Measurements from ENCODE around the gene CRLF3. TPM values are rescaled to one million over a fixed set of nuclear protein-coding genes. Genes with fewer than 3 reads are reported as not detected.
A peak's percentile ranks its signal among the peaks of the same experiment; 100 is the strongest.

CRLF3 gene
- total and polyA plus RNA-seq, 10 of the 15 experiments (the other 5 are each of a cell fraction or from before 2014, with no cell fraction given): 10.0 to 39.2 (median 26.7) TPM

DNA sequence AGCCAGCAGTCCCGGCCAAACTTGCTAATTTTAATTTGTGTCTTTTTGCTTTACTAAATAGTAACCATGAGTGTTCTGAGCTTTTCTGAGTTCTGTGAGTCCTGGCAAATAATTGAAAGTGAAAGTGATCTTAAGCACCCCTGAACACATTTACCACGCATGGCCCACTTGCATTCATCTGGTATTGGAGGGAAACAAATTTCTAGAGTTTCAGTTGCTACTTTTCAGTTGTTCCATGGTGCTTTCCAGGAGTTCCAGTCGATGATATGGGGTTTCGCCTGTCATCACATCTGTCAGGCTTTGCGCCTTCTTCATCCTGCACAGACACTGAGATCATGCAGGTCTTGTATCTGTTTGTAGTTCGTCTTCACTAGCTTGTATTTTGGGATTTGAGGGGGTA lies 44.1 kb downstream of the CRLF3 start (continued):
- TF ChIP-seq, protein P1, sequence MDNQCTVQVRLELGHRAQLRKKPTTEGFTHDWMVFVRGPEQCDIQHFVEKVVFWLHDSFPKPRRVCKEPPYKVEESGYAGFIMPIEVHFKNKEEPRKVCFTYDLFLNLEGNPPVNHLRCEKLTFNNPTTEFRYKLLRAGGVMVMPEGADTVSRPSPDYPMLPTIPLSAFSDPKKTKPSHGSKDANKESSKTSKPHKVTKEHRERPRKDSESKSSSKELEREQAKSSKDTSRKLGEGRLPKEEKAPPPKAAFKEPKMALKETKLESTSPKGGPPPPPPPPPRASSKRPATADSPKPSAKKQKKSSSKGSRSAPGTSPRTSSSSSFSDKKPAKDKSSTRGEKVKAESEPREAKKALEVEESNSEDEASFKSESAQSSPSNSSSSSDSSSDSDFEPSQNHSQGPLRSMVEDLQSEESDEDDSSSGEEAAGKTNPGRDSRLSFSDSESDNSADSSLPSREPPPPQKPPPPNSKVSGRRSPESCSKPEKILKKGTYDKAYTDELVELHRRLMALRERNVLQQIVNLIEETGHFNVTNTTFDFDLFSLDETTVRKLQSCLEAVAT (IDR thresholded peaks at IDR 0.05): no peak
- no peak for TF ChIP-seq ATF7 (IDR thresholded peaks at IDR 0.05; ENCODE audit: low read depth)
- TF ChIP-seq SIN3A (IDR thresholded peaks at IDR 0.05; ENCODE audit: low read depth, low read length): no peak
- TF ChIP-seq, protein P2, sequence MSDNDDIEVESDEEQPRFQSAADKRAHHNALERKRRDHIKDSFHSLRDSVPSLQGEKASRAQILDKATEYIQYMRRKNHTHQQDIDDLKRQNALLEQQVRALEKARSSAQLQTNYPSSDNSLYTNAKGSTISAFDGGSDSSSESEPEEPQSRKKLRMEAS (IDR thresholded peaks at IDR 0.05; ENCODE audit: low read depth, low read length): no peak
- TF ChIP-seq ETV6 (conservative IDR thresholded peaks at IDR 0.05 in 1 of 2, IDR thresholded peaks at IDR 0.05 in 1 of 2; ENCODE audit: borderline replicate concordance in 1 of 2, low read depth in 1 of 2): no peak
- no peak for TF ChIP-seq CBX5 (IDR thresholded peaks at IDR 0.05; ENCODE audit: low read depth)
- TF ChIP-seq NRF1 (conservative IDR thresholded peaks at IDR 0.05; ENCODE audit: low read depth, low read length): no peak
- no peak for TF ChIP-seq TAF1 (IDR thresholded peaks at IDR 0.05; ENCODE audit: borderline replicate concordance, low read depth, low read length)
- no peak for TF ChIP-seq LARP7 (IDR thresholded peaks at IDR 0.05)
- no peak for TF ChIP-seq ZNF217 (IDR thresholded peaks at IDR 0.05)
- TF ChIP-seq RB1 (IDR thresholded peaks at IDR 0.05; ENCODE audit: borderline replicate concordance): no peak
- TF ChIP-seq, protein P3, sequence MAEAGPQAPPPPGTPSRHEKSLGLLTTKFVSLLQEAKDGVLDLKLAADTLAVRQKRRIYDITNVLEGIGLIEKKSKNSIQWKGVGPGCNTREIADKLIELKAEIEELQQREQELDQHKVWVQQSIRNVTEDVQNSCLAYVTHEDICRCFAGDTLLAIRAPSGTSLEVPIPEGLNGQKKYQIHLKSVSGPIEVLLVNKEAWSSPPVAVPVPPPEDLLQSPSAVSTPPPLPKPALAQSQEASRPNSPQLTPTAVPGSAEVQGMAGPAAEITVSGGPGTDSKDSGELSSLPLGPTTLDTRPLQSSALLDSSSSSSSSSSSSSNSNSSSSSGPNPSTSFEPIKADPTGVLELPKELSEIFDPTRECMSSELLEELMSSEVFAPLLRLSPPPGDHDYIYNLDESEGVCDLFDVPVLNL (IDR thresholded peaks at IDR 0.05; ENCODE audit: low read depth, low read length): no peak
- no peak for TF ChIP-seq RBBP5 (conservative IDR thresholded peaks at IDR 0.05)
- TF ChIP-seq POLR2A (IDR thresholded peaks at IDR 0.05; ENCODE audit: low read depth, low read length): no peak
- TF ChIP-seq NR2F1 (conservative IDR thresholded peaks at IDR 0.05): no peak
- peak; percentile 74 for TF ChIP-seq EED (IDR thresholded peaks at IDR 0.05; ENCODE audit: low read depth)
- TF ChIP-seq ZBTB4 (CRISPR knock-in tag; IDR thresholded peaks at IDR 0.05): no peak
- no peak for TF ChIP-seq ESRRA (IDR thresholded peaks at IDR 0.05; ENCODE audit: low read length)
- TF ChIP-seq SMC3 (IDR thresholded peaks at IDR 0.05; ENCODE audit: borderline replicate concordance, low read length): 0 out of 2 replicates have a peak, but pooled peaks have one; percentile 5
- TF ChIP-seq ZNF274 (IDR thresholded peaks at IDR 0.05; ENCODE audit: insufficient read depth, insufficient read length): no peak
- no peak for TF ChIP-seq ZNF384 (IDR thresholded peaks at IDR 0.05; ENCODE audit: borderline replicate concordance, low read depth, low read length)
- no peak for TF ChIP-seq USF1 (IDR thresholded peaks at IDR 0.05; ENCODE audit: borderline replicate concordance, extremely low read length, insufficient read depth, low read depth, low read length)
- TF ChIP-seq, protein P4, sequence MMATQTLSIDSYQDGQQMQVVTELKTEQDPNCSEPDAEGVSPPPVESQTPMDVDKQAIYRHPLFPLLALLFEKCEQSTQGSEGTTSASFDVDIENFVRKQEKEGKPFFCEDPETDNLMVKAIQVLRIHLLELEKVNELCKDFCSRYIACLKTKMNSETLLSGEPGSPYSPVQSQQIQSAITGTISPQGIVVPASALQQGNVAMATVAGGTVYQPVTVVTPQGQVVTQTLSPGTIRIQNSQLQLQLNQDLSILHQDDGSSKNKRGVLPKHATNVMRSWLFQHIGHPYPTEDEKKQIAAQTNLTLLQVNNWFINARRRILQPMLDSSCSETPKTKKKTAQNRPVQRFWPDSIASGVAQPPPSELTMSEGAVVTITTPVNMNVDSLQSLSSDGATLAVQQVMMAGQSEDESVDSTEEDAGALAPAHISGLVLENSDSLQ (IDR thresholded peaks at IDR 0.05): peak; percentile 56; the same call in 1 of the 2 replicates
- no peak for TF ChIP-seq CHD1 (IDR thresholded peaks at IDR 0.05; ENCODE audit: low read depth, low read length)

Data from GM12878 (cell line).